SK-N-SH (cell line): Measurements from ENCODE around the gene SV2C. TPM values are rescaled to one million over a fixed set of nuclear protein-coding genes. Genes with fewer than 3 reads are reported as not detected.

Experiments
- CTCF ChIA-PET: fragments of 300-600, 350-600 bp; formaldehyde crosslinking; extraction: SDS; loops from one replicate; lab custom pipeline; 2021; lab: Yijun Ruan, JAX
- POLR2A ChIA-PET: fragments of 350-600 bp; sonication (Branson Sonifier 250); formaldehyde crosslinking; extraction: SDS; loops from one replicate; lab custom pipeline; 2020; ENCODE audit warnings: antibody characterized with exemption, inconsistent platforms; lab: Yijun Ruan, JAX
- DNase-seq: peaks from one replicate; pipeline ENCODE4 v3.0.0; 2012
- H2AFZ ChIP-seq: fragments of 200-600 bp; sonication (generic); 2 replicates; pipeline ENCODE4 v1.8.1; 2016; ENCODE audit warnings: antibody characterized with exemption, mild to moderate bottlenecking, low read depth
- H3F3A ChIP-seq: fragments of 200-600 bp; sonication (generic); replicated peaks from 2 replicates; pipeline ENCODE3; 2016; ENCODE audit warnings: antibody characterized with exemption, mild to moderate bottlenecking; ENCODE audit not compliant: insufficient read depth
- H3K27ac ChIP-seq, 2 experiments: fragments of 200-500 bp in 1 of 2; fragments of 200-600 bp in 1 of 2; sonication (Bioruptor generic) in 1 of 2; sonication (generic), shearing (Covaris generic) in 1 of 2; 2 replicates each; pipeline versions ENCODE4 v1.5.1 to v1.6.1; 2014 to 2016; ENCODE audit warnings: low read depth in 2 of 2, inconsistent platforms in 1 of 2, low read length in 1 of 2, mild to moderate bottlenecking in 1 of 2, mixed read lengths in 1 of 2
- H3K27me3 ChIP-seq: fragments of 200-600 bp; sonication (generic), shearing (Covaris generic); 2 replicates; pipeline ENCODE4 v1.6.1; 2016; ENCODE audit warnings: mixed run types; ENCODE audit not compliant: insufficient read depth
- H3K36me3 ChIP-seq, 2 experiments: fragments of 200-500 bp in 1 of 2; fragments of 200-600 bp in 1 of 2; sonication (Bioruptor generic) in 1 of 2; sonication (generic) in 1 of 2; replicated peaks in 1 of 2; 2 replicates each; pipeline versions ENCODE3 to v1.5.1; 2014 to 2016; ENCODE audit warnings: low read length in 1 of 2, mild to moderate bottlenecking in 1 of 2; ENCODE audit not compliant: insufficient read depth in 2 of 2, control insufficient read depth in 1 of 2
- H3K4me1 ChIP-seq, 2 experiments: fragments of 200-500 bp in 1 of 2; fragments of 200-600 bp in 1 of 2; sonication (Bioruptor generic) in 1 of 2; sonication (generic), shearing (Covaris generic) in 1 of 2; 2 replicates each; pipeline versions ENCODE4 v1.5.1 to v1.6.1; 2014 to 2016; ENCODE audit warnings: low read depth in 1 of 2, low read length in 1 of 2, mixed run types in 1 of 2; ENCODE audit not compliant: insufficient read depth in 2 of 2, control insufficient read depth in 1 of 2
- H3K4me2 ChIP-seq: fragments of 200-600 bp; sonication (generic), shearing (Covaris generic); 2 replicates; pipeline ENCODE4 v1.6.1; 2017; ENCODE audit warnings: mixed run types
- H3K4me3 ChIP-seq, 2 experiments: fragments of 200-500 bp in 1 of 2; fragments of 200-600 bp in 1 of 2; sonication (Bioruptor generic) in 1 of 2; sonication (generic), shearing (Covaris generic) in 1 of 2; 2 replicates each; pipeline versions ENCODE4 v1.5.1 to v1.8.1; 2014 to 2016; ENCODE audit warnings: low read depth in 2 of 2, inconsistent platforms in 1 of 2, low read length in 1 of 2, mild to moderate bottlenecking in 1 of 2, mixed read lengths in 1 of 2, moderate library complexity in 1 of 2
- H3K79me2 ChIP-seq: fragments of 200-600 bp; sonication (generic); 2 replicates; pipeline ENCODE4 v1.8.1; 2017; ENCODE audit warnings: mild to moderate bottlenecking; ENCODE audit not compliant: insufficient read depth
- H3K9ac ChIP-seq: fragments of 200-600 bp; sonication (generic); 2 replicates; pipeline ENCODE4 v1.6.1; 2017; ENCODE audit warnings: mixed run types
- H3K9me2 ChIP-seq: fragments of 200-600 bp; sonication (generic); 2 replicates; pipeline ENCODE4 v1.6.1; 2017; ENCODE audit warnings: mixed run types
- H3K9me3 ChIP-seq: fragments of 200-600 bp; sonication (generic); 2 replicates; pipeline ENCODE4 v1.6.1; 2017; ENCODE audit warnings: mixed run types, mild to moderate bottlenecking, moderate library complexity
- H4K20me1 ChIP-seq: fragments of 200-600 bp; sonication (generic); 2 replicates; pipeline ENCODE4 v1.6.1; 2017; ENCODE audit warnings: mild to moderate bottlenecking, mixed run types; ENCODE audit not compliant: insufficient read depth
- CTCF ChIP-seq: fragments of 200-600 bp; sonication (generic); IDR thresholded peaks from 2 replicates; pipeline ENCODE4 v1.6.1; 2017; ENCODE audit warnings: antibody characterized with exemption, mild to moderate bottlenecking, moderate library complexity
- EP300 ChIP-seq, 2 experiments: IDR thresholded peaks; 2 replicates each; pipeline versions ENCODE4 v1.4.0 to v1.6.1; 2012; ENCODE audit warnings: borderline replicate concordance in 1 of 2, low read depth in 1 of 2, low read length in 1 of 2
- FOSL2 ChIP-seq: IDR thresholded peaks from 2 replicates; pipeline ENCODE4 v1.4.0; 2012; ENCODE audit warnings: low read depth, mild to moderate bottlenecking, moderate library complexity, borderline replicate concordance
- FOXJ3 ChIP-seq: sonication (generic); formaldehyde crosslinking; IDR thresholded peaks from 2 replicates; pipeline ENCODE4 v1.5.1; 2020; ENCODE audit warnings: mild to moderate bottlenecking, missing genetic modification reagents
- FOXM1 ChIP-seq: IDR thresholded peaks from 2 replicates; pipeline ENCODE4 v1.4.0; 2012; ENCODE audit warnings: low read depth, mild to moderate bottlenecking
- GABPA ChIP-seq: IDR thresholded peaks from 2 replicates; pipeline ENCODE4 v1.4.0; 2012; ENCODE audit warnings: low read depth, mild to moderate bottlenecking
- GATA2 ChIP-seq: sonication (generic); formaldehyde crosslinking; IDR thresholded peaks from 2 replicates; pipeline ENCODE4 v1.5.0; 2020; ENCODE audit warnings: mild to moderate bottlenecking, missing genetic modification reagents
- IRF3 ChIP-seq: fragments of 150-350 bp; IDR thresholded peaks from 2 replicates; pipeline ENCODE4 v1.6.1; 2016; ENCODE audit warnings: mild to moderate bottlenecking, low read depth, low read length
- JUND ChIP-seq: IDR thresholded peaks from 2 replicates; pipeline ENCODE4 v1.4.0; 2012
- MAX ChIP-seq: IDR thresholded peaks from 2 replicates; pipeline ENCODE4 v1.4.0; 2012; ENCODE audit warnings: low read depth
- POLR2AphosphoS5 ChIP-seq: IDR thresholded peaks from 2 replicates; pipeline ENCODE4 v1.6.1; 2012; ENCODE audit warnings: low read depth, low read length
- RCOR1 ChIP-seq: fragments of 150-350 bp; IDR thresholded peaks from 2 replicates; pipeline ENCODE4 v1.6.1; 2017; ENCODE audit warnings: antibody characterized with exemption, low read length
- REST ChIP-seq: IDR thresholded peaks from 2 replicates; pipeline ENCODE4 v1.6.1; 2012; ENCODE audit warnings: mild to moderate bottlenecking, low read depth, low read length, moderate library complexity
- RFX5 ChIP-seq: IDR thresholded peaks from 2 replicates; pipeline ENCODE4 v1.6.1; 2012; ENCODE audit warnings: mild to moderate bottlenecking, improper control_type of control experiment, low read length
- SMC3 ChIP-seq: IDR thresholded peaks from 2 replicates; pipeline ENCODE4 v1.6.1; 2012; ENCODE audit warnings: low read depth, low read length, improper control_type of control experiment
- TCF12 ChIP-seq: IDR thresholded peaks from 2 replicates; pipeline ENCODE4 v1.4.0; 2012
- TEAD4 ChIP-seq: IDR thresholded peaks from 2 replicates; pipeline ENCODE4 v1.4.0; 2012; ENCODE audit warnings: mild to moderate bottlenecking, borderline replicate concordance; ENCODE audit not compliant: insufficient read depth
- USF2 ChIP-seq: fragments of 150-350 bp; IDR thresholded peaks from 2 replicates; pipeline ENCODE4 v1.6.1; 2017; ENCODE audit warnings: antibody characterized with exemption, low read length, low read depth, borderline replicate concordance
- ZBTB33 ChIP-seq: IDR thresholded peaks from 2 replicates; pipeline ENCODE4 v1.4.0; 2012; ENCODE audit warnings: low read depth, borderline replicate concordance
- polyA plus RNA-seq, 3 experiments: library from polyadenylated mRNA; depleted of rRNA; stranded (reverse); fragments of >200 nt; gene quantifications; 2 replicates each; pipeline ENCODE4 v1.2.3, GENCODE V29; 2012

The SV2C gene
- polyA plus RNA-seq, 1 of the 3 experiments (the other 2 are of a cell fraction) = 0.05 TPM

- Histone ChIP-seq H4K20me1 (no peaks in the 10 kb centered on the region), H3K9me2 (no peaks in the 10 kb centered on the region), H2AFZ (no peak overlapping the region), H3K4me2 (no peak overlapping the region), H3K27me3 (no peaks in the 10 kb centered on the region), H3K9me3 (no peaks in the 10 kb centered on the region), H3K4me1 (peaks cover 0 to 9% of the 10 kb centered on the region in 2 experiments; a peak in 1 of 4 replicates), H3K27ac (no peak overlapping the region), H3K4me3 (no peak overlapping the region), H3K36me3 (no peaks in the 10 kb centered on the region), H3K79me2 (no peaks in the 10 kb centered on the region), H3K9ac (no peak overlapping the region), H3F3A (no peaks in the 10 kb centered on the region)
- ChIA-PET POLR2A (no interaction called here), CTCF (interaction anchor here (1.3 to 3.9 kb wide), 2 partner anchors 10 to 25 kb away, joined by 4 to 22 read pairs; no protein-coding TSS in a partner anchor)
- TF ChIP-seq RFX5 = no peak
- no peak for TF ChIP-seq SMC3
- TF ChIP-seq FOSL2 = no peak
- TF ChIP-seq GATA2 (CRISPR knock-in tag) = no peak
- no peak for TF ChIP-seq IRF3
- no peak for TF ChIP-seq POLR2AphosphoS5
- no peak for TF ChIP-seq REST
- no peak for TF ChIP-seq FOXM1
- no peak for TF ChIP-seq CTCF
- no peak for TF ChIP-seq FOXJ3 (CRISPR knock-in tag)
- no peak for TF ChIP-seq JUND
- no peak for TF ChIP-seq ZBTB33
- TF ChIP-seq TCF12 = no peak
- no peak for TF ChIP-seq TEAD4
- no peak for TF ChIP-seq RCOR1
- TF ChIP-seq GABPA = no peak
- no peak for TF ChIP-seq MAX
- TF ChIP-seq USF2 = no peak
- no peak for TF ChIP-seq EP300 (IDR thresholded peaks at IDR 0.05; ENCODE audit: borderline replicate concordance in 1 of 2, low read depth in 1 of 2, low read length in 1 of 2)
- no peak for DNase-seq
These were observed 81.8 kb downstream of the SV2C start for GRCh38 chr5:76165029-76165428.
